Measurements from ENCODE around the gene IFT43.

The IFT43 gene

GRCh38 chr14:76113691-76114090 is 128.1 kb downstream of the IFT43 start:
- H3K9me3 ChIP-seq (ENCODE audit: insufficient read depth, low read depth, low read length) = no peaks in the 10 kb centered on the region; the same call in 1 of the 2 replicates
- H3K4me1 ChIP-seq (ENCODE audit: insufficient read depth, low read length) = peaks cover 31% of the 10 kb centered on the region
- H3K9ac ChIP-seq (ENCODE audit: low read depth, low read length) = peak overlapping the region; percentile 6; the same call in 1 of the 2 replicates
- WGBS = 9% methylated on average over 8 of the region's 8 CpGs
- no peaks in the 10 kb centered on the region for H3K36me3 ChIP-seq (ENCODE audit: insufficient read depth, low read length)
- peak overlapping the region; percentile 0; the same call in 1 of the 2 replicates for H3K4me3 ChIP-seq (ENCODE audit: low read length)
- no peaks in the 10 kb centered on the region for H3K27me3 ChIP-seq (ENCODE audit: insufficient read depth, low read length)
- peak overlapping the region; percentile 70; the same call in 1 of the 2 replicates for H3K27ac ChIP-seq (ENCODE audit: low read depth, low read length)

GRCh38 chr14:76115010-76115422 is 129.5 kb downstream of the IFT43 start:
- Histone ChIP-seq H3K9ac (ENCODE audit: low read depth, low read length) (no peak overlapping the region), H3K4me1 (ENCODE audit: insufficient read depth, low read length) (peaks cover 31% of the 10 kb centered on the region), H3K4me3 (ENCODE audit: low read length) (no peak overlapping the region), H3K27me3 (ENCODE audit: insufficient read depth, low read length) (no peaks in the 10 kb centered on the region), H3K27ac (ENCODE audit: low read depth, low read length) (no peak overlapping the region), H3K36me3 (ENCODE audit: insufficient read depth, low read length) (no peaks in the 10 kb centered on the region), H3K9me3 (ENCODE audit: insufficient read depth, low read depth, low read length) (no peaks in the 10 kb centered on the region; the same call in 1 of the 2 replicates)
- WGBS = 31% methylated on average over 1 of the region's 2 CpGs

DNA sequence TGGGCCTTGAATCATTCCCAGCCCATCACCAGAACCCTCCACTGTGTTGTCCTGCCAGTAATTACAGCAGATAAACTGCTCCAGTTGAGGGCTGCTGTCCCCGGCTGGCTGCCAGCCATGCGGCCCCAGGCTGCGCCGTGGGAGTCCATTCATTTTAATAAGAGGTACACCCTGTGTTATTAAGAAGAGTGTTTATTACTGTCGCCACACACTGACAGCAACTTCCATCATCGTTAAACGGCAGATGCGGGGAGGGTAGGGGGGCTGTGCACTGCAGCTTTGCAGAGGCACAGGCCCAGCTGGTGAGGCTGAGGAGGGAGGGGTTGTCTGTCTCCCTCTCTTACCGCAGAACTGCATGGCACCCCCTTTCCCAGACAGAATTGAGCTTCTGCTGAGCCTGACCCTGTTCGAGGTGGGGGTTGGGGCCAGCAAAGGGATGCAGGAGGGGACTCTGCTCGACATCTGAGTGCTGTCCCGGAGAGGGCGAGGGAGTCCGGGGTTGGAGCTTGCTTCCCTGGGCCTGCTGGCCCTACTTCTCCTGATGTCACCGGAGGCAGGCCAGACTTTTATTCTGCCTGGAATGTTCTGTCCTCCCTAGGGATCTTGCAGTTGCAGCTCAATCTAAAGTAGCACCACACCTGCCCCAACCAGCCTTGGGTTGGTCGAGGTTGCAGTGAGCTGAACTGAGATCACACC is 132.4 kb downstream of the IFT43 start:
- no peaks in the 10 kb centered on the region for H3K27me3 ChIP-seq (ENCODE audit: insufficient read depth, low read length)
- H3K4me3 ChIP-seq (ENCODE audit: low read length) = no peak overlapping the region
- H3K36me3 ChIP-seq (ENCODE audit: insufficient read depth, low read length) = no peaks in the 10 kb centered on the region
- 77% methylated on average over 16 of the region's 16 CpGs for WGBS
- H3K27ac ChIP-seq (ENCODE audit: low read depth, low read length) = no peak overlapping the region
- H3K9me3 ChIP-seq (ENCODE audit: insufficient read depth, low read depth, low read length) = no peaks in the 10 kb centered on the region
- peaks cover 29% of the 10 kb centered on the region for H3K4me1 ChIP-seq (ENCODE audit: insufficient read depth, low read length)
- no peak overlapping the region for H3K9ac ChIP-seq (ENCODE audit: low read depth, low read length)

DNA sequence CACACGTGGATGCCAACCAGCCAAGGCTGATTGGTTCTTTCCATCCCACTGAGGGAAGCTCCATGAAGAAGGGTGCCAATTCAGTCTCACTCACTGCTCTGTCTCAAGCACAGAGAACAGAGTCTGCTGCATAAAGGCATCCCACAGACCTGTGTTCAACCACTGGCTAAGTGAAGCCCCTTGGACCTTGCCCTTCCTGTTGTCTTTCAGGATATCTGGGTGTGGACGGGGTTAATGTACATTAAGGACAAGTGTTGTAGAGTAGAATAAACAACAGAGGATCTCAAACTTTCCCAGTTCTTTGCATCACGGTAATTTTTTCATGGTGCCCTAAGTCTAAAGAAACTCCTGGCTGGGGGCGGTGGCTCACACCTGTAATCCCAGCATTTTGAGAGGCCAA is 133.0 kb downstream of the IFT43 start:
- no peak overlapping the region for H3K9ac ChIP-seq (ENCODE audit: low read depth, low read length)
- no peak overlapping the region for H3K27ac ChIP-seq (ENCODE audit: low read depth, low read length)
- no peaks in the 10 kb centered on the region for H3K36me3 ChIP-seq (ENCODE audit: insufficient read depth, low read length)
- no peak overlapping the region for H3K4me3 ChIP-seq (ENCODE audit: low read length)
- no peaks in the 10 kb centered on the region for H3K27me3 ChIP-seq (ENCODE audit: insufficient read depth, low read length)
- 91% methylated on average over 4 of the region's 4 CpGs for WGBS
- H3K4me1 ChIP-seq (ENCODE audit: insufficient read depth, low read length) = peaks cover 25% of the 10 kb centered on the region
- H3K9me3 ChIP-seq (ENCODE audit: insufficient read depth, low read depth, low read length) = no peaks in the 10 kb centered on the region

DNA sequence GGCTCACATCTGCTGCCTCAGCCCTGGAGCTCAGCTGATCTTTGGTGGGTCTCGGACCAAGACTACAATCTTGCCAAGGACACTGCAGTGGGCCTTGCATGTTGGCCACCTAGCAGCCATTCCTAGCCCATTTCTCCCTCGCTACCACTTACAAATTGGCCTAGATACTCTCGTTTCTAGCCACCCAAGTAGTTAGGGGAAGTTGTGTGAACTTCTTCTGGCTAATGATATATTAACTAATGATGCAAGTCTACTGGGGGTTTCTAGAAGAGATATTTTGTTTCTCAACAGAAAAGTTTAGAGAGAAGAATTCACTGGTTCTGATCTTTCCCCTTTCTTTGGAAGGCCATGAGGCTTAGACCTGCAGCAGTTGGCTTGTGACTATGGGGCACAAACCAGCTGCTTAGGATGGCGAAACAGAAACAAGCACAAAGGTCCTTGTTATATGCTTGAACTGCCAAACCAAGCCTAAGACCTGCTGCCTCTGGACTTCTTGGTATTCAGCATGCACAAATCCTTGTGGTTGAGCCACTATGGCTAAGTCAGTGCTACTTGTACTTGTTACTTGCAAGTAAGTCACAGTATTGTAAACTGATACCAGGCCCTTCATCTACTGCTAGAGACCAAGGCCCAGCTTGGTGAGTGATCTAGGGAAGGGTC is 135.7 kb downstream of the IFT43 start:
- WGBS = 66% methylated on average over 4 of the region's 4 CpGs
- no peak overlapping the region for H3K9ac ChIP-seq (ENCODE audit: low read depth, low read length)

DNA sequence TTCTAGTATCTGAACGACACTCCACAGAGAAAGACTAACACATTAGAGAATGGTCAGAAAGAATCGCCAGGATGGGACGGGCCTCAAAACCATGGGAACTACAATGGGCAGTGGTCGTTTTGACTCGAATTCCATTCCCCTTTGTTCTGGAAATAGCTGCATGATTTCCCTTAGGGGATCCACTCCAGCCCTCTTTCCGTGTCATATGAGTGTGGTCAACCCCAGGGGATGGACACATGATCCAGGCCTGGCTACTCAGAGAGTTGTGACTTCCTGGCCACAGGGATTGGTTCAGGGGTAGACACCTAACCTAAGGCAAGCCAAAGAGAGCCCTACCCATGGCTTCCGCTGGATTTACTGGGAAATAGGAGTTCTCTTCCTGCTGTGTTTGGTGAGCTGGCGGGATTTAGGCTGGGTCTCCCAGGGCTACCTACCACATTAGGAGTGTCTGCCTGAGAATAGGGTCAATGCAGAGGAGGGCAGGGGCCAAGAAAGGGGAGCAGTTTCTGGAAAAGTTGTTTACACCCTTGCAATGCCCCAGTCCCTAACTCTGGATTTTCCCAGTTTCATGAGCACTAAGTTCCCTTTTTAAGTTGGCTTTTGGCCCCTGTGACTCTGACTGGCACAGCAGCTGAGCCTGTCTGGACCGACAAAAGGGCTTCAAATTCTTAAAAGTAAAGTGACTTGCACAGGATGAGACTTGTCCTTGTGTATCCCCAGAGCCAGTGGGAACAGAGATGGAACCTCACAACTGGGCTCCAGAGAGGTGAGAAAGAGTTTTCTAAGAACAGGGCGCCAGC is 138.1 kb downstream of the IFT43 start:
- H3K4me1 ChIP-seq (ENCODE audit: insufficient read depth, low read length) = peaks cover 4% of the 10 kb centered on the region; the same call in 1 of the 2 replicates
- 72% methylated on average over 10 of the region's 10 CpGs for WGBS

More for the DNA sequence above, 135.7 kb downstream of the IFT43 start:
- Histone ChIP-seq H3K36me3 (ENCODE audit: insufficient read depth, low read length) (no peaks in the 10 kb centered on the region), H3K27me3 (ENCODE audit: insufficient read depth, low read length) (no peaks in the 10 kb centered on the region), H3K4me1 (ENCODE audit: insufficient read depth, low read length) (peaks cover 4% of the 10 kb centered on the region; the same call in 1 of the 2 replicates), H3K9me3 (ENCODE audit: insufficient read depth, low read depth, low read length) (no peaks in the 10 kb centered on the region), H3K4me3 (ENCODE audit: low read length) (no peak overlapping the region), H3K27ac (ENCODE audit: low read depth, low read length) (no peak overlapping the region)

GRCh38 chr14:76125511-76125910 is 139.9 kb downstream of the IFT43 start:
- Histone ChIP-seq H3K4me1 (ENCODE audit: insufficient read depth, low read length) (peaks cover 4% of the 10 kb centered on the region; the same call in 1 of the 2 replicates), H3K27ac (ENCODE audit: low read depth, low read length) (no peak overlapping the region), H3K9ac (ENCODE audit: low read depth, low read length) (no peak overlapping the region), H3K36me3 (ENCODE audit: insufficient read depth, low read length) (no peaks in the 10 kb centered on the region), H3K9me3 (ENCODE audit: insufficient read depth, low read depth, low read length) (no peaks in the 10 kb centered on the region), H3K4me3 (ENCODE audit: low read length) (no peak overlapping the region), H3K27me3 (ENCODE audit: insufficient read depth, low read length) (peaks cover 6% of the 10 kb centered on the region)
- WGBS = 93% methylated on average over 7 of the region's 8 CpGs

More for the DNA sequence above, 138.1 kb downstream of the IFT43 start:
- H3K36me3 ChIP-seq (ENCODE audit: insufficient read depth, low read length) = no peaks in the 10 kb centered on the region
- H3K9ac ChIP-seq (ENCODE audit: low read depth, low read length) = no peak overlapping the region
- H3K9me3 ChIP-seq (ENCODE audit: insufficient read depth, low read depth, low read length) = no peaks in the 10 kb centered on the region
- no peak overlapping the region for H3K27ac ChIP-seq (ENCODE audit: low read depth, low read length)
- H3K4me3 ChIP-seq (ENCODE audit: low read length) = no peak overlapping the region
- no peaks in the 10 kb centered on the region for H3K27me3 ChIP-seq (ENCODE audit: insufficient read depth, low read length)

DNA sequence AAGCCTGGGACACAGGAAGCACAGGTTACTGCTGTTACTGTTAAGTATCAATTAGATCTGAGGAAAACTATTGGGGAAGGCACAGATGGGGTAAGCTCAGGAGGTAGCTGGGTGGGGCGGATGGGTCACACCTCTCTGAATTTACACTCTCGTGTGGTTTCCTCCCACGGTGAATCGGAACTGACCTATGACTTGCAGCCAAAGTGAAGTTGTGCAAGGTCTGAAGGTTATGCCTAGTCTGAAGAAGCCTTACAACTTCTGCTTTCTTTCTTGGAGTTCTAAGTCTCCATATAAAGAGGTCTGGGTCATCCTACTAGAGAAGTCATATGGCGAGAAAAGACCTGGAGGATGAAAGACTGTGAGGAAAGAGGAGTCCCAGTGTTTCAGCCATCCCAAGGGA is 140.5 kb downstream of the IFT43 start:
- no peak overlapping the region for H3K4me3 ChIP-seq (ENCODE audit: low read length)
- no peak overlapping the region for H3K9ac ChIP-seq (ENCODE audit: low read depth, low read length)
- H3K4me1 ChIP-seq (ENCODE audit: insufficient read depth, low read length) = peaks cover 8% of the 10 kb centered on the region; the same call in 1 of the 2 replicates
- no peaks in the 10 kb centered on the region for H3K9me3 ChIP-seq (ENCODE audit: insufficient read depth, low read depth, low read length)
- H3K27ac ChIP-seq (ENCODE audit: low read depth, low read length) = no peak overlapping the region
- 95% methylated on average over 5 of the region's 5 CpGs for whole genome bisulfite sequencing
- H3K36me3 ChIP-seq (ENCODE audit: insufficient read depth, low read length) = no peaks in the 10 kb centered on the region
- H3K27me3 ChIP-seq (ENCODE audit: insufficient read depth, low read length) = peaks cover 12% of the 10 kb centered on the region

- Histone ChIP-seq H3K9ac (ENCODE audit: low read depth, low read length) (no peak overlapping the region), H3K36me3 (ENCODE audit: insufficient read depth, low read length) (no peaks in the 10 kb centered on the region), H3K4me1 (ENCODE audit: insufficient read depth, low read length) (peaks cover 4% of the 10 kb centered on the region; the same call in 1 of the 2 replicates), H3K9me3 (ENCODE audit: insufficient read depth, low read depth, low read length) (no peaks in the 10 kb centered on the region), H3K4me3 (ENCODE audit: low read length) (no peak overlapping the region), H3K27me3 (ENCODE audit: insufficient read depth, low read length) (peaks cover 43% of the 10 kb centered on the region), H3K27ac (ENCODE audit: low read depth, low read length) (no peak overlapping the region)
- 76% methylated on average over 2 of the region's 3 CpGs for WGBS
Measured at GRCh38 chr14:76129851-76130576, 144.5 kb downstream of the IFT43 start.

DNA sequence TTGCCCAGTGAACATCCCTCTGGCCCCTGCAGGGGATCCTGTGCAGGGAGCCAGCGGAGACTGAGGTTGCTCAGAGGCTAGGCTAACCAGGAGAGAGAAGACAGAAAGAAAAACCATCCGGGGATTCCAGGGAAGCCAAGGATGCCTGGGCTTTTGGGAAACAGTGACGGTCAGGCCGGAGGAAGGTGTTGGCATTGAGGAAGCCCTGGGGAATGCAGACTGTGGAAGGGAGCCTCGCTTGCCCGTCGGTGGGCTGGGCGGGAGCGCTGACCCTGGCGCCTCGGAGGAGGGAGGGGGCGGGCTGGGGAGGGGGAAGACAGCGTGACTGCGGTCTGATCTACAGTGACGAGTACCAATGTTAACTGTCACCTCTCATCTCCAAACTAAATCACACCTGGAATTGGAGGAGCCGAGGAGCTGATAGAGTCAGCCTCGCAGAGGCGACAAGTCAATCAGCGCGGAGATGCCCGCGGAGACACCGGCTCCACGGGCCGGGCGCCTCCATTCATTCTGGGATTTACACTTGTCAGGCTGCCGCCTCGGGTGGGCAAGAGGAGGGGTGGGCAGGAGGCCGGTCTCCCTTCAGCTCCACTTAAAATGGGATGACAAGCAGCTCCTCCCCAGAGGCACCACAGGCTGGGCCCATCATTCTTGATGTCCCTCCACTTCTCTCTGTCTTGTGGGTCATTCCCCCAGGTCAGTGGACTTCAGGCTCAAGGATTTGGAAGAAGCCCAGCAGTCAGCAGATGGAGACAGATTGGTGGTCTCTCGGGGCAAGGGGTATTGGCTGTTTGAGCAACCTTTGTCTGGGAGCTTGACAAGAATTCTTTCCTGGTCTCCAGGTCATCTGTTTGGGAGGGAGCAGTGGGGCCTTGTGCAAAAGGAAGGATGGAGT is 145.8 kb downstream of the IFT43 start:
- Histone ChIP-seq H3K36me3 (ENCODE audit: insufficient read depth, low read length) (no peaks in the 10 kb centered on the region), H3K9me3 (ENCODE audit: insufficient read depth, low read depth, low read length) (no peaks in the 10 kb centered on the region), H3K4me1 (ENCODE audit: insufficient read depth, low read length) (peaks cover 4% of the 10 kb centered on the region; the same call in 1 of the 2 replicates), H3K9ac (ENCODE audit: low read depth, low read length) (no peak overlapping the region), H3K27me3 (ENCODE audit: insufficient read depth, low read length) (peaks cover 56% of the 10 kb centered on the region), H3K27ac (ENCODE audit: low read depth, low read length) (no peak overlapping the region), H3K4me3 (ENCODE audit: low read length) (peak overlapping the region; percentile 7; the same call in 1 of the 2 replicates)
- WGBS = 39% methylated on average over 20 of the region's 30 CpGs

All from HUES64 (cell line).